ENCODE measurements around the gene CTDP1. TPM values are rescaled to one million over a fixed set of nuclear protein-coding genes. Genes with fewer than 3 reads are reported as not detected.

The CTDP1 gene
- total and polyA plus RNA-seq, 9 of the 15 experiments (the other 6 are each of a cell fraction or from before 2014, with no cell fraction given) = 0.07 to 19.2 (median 4.0) TPM

DNA sequence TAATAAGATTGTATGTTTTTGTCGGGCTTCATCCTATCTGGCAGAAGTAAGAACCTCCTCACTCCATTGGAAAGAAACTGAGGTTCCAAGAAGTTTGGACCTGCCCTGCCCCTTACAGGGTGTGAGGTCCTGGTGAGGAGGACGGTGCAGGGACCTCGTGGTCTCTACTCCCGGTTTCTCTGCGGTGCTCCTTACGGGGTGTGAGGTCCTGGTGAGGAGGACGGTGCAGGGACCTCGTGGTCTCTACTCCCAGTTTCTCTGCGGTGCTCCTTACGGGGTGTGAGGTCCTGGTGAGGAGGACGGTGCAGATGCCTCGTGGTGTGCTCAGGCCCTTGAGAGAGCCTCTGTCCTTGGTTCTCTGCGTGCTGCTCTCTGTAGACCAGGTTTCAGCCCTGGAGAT, 5.2 kb downstream of the CTDP1 start:
- in situ Hi-C loops (cut with MboI) = no loop called here
- no peak for FAIRE-seq

More for the DNA sequence above, 5.2 kb downstream of the CTDP1 start:
- ChIA-PET CTCF (ENCODE audit: low intra/inter-chr PET ratio) (no interaction called here), POLR2A (no interaction called here)
- DNase-seq (ENCODE audit: extremely low read depth in 1 of 4, low spot score in 3 of 4) (no peak), ATAC-seq (peak; percentile 20; the same call in 2 of the 3 replicates)
- TF ChIP-seq TAF9B (IDR thresholded peaks at IDR 0.05; ENCODE audit: partially characterized antibody) = no peak
- TF ChIP-seq PHF8 (IDR thresholded peaks at IDR 0.05; ENCODE audit: borderline replicate concordance, low read length) = no peak
- no peak for TF ChIP-seq ZNF134 (CRISPR knock-in tag; conservative IDR thresholded peaks at IDR 0.05)
- no peak for TF ChIP-seq FIP1L1 (IDR thresholded peaks at IDR 0.05; ENCODE audit: low read depth, low read length, poor library complexity, severe bottlenecking)
- no peak for TF ChIP-seq ELK1 (CRISPR knock-in tag; IDR thresholded peaks at IDR 0.05)
- TF ChIP-seq PCBP1 (IDR thresholded peaks at IDR 0.05; ENCODE audit: low read depth, low read length, poor library complexity, severe bottlenecking) = no peak
- no peak for TF ChIP-seq ZC3H4 (CRISPR knock-in tag; IDR thresholded peaks at IDR 0.05; ENCODE audit: borderline replicate concordance)
- no peak for TF ChIP-seq ZNF41 (CRISPR knock-in tag; conservative IDR thresholded peaks at IDR 0.05)
- TF ChIP-seq E2F5 (CRISPR knock-in tag; IDR thresholded peaks at IDR 0.05) = no peak
- intact Hi-C loops (cut with micrococcal nuclease) = no loop called here
- no peak overlapping the region for H3K9ac ChIP-seq (ENCODE audit: insufficient read depth in 1 of 2, low read depth in 2 of 2, low read length in 2 of 2)
- H3K27ac ChIP-seq (ENCODE audit: extremely low read depth, low read depth, low read length) = no peak overlapping the region
- H3K4me3 ChIP-seq = no peak overlapping the region
- H3K36me3 ChIP-seq (ENCODE audit: control insufficient read depth, insufficient read depth, low read length) = peaks cover 3% of the 10 kb centered on the region; the same call in 2 of the 3 replicates
- H2AFZ ChIP-seq (ENCODE audit: low read depth, low read length) = no peak overlapping the region
- no TSS peak for BruUV-seq (replicated peaks)
- WGBS (ENCODE audit: insufficient coverage, low coverage, missing lambda C conversion rate) = 76% methylated on average over 11 of the region's 13 CpGs
- H3K27me3 ChIP-seq (ENCODE audit: control insufficient read depth in 2 of 2, insufficient read depth in 2 of 2, low read length in 2 of 2) = no peaks in the 10 kb centered on the region
- H3K4me2 ChIP-seq (ENCODE audit: insufficient read depth, low read length) = no peak overlapping the region
- H3K4me1 ChIP-seq (replicated peaks in 1 of 2; ENCODE audit: control insufficient read depth in 2 of 2, insufficient read depth in 2 of 2, low read length in 2 of 2) = peaks cover 6 to 16% of the 10 kb centered on the region in 2 experiments; a peak in 4 of 5 replicates
- no peaks in the 10 kb centered on the region for H3K9me1 ChIP-seq (ENCODE audit: control insufficient read depth, insufficient read depth, low read length)
- peaks cover 74% of the 10 kb centered on the region for H3K79me2 ChIP-seq (ENCODE audit: control insufficient read depth, insufficient read depth, low read length)
- no peaks in the 10 kb centered on the region for H3K9me3 ChIP-seq (replicated peaks; ENCODE audit: control insufficient read depth, insufficient read depth, low read depth, low read length)
- peaks cover 11% of the 10 kb centered on the region for H4K20me1 ChIP-seq (replicated peaks; ENCODE audit: control insufficient read depth, insufficient read depth, low read length)
